Effector memory CD8-positive, alpha-beta T cell (primary cell): ENCODE results near the gene IGF2BP2.
"Not testable (repeated sequence)": the region's sequence is repeated elsewhere in the genome, so short reads cannot be mapped to it uniquely, and the experiment has no call there.

ENCODE experiments used
- ATAC-seq: fragments of 150-1000 bp; cut with Tn5 transposase; replicated peaks from 2 replicates; pipeline ENCODE4 v1.10.0; 2021; ENCODE audit warnings: mild to moderate bottlenecking, moderate library complexity
- DNase-seq, 3 experiments: peaks; one replicate each; pipeline ENCODE4 v3.0.0; 2021
- H3K27ac Mint-ChIP-seq, 2 donors: one replicate each; pipeline ENCODE4 v1.8.0; 2022; ENCODE audit warnings: mild to moderate bottlenecking in 2 of 2, mixed read lengths in 2 of 2, moderate library complexity in 2 of 2
- H3K27me3 Mint-ChIP-seq, 2 donors: one replicate each; pipeline ENCODE4 v1.8.0; 2022; ENCODE audit warnings: mixed read lengths in 2 of 2
- H3K36me3 Mint-ChIP-seq: one replicate; pipeline ENCODE4 v1.8.0; 2022; ENCODE audit warnings: mild to moderate bottlenecking, moderate library complexity, mixed read lengths; ENCODE audit not compliant: insufficient read depth
- H3K4me1 Mint-ChIP-seq, 2 donors: one replicate each; pipeline ENCODE4 v1.8.0; 2022; ENCODE audit warnings: low read depth in 2 of 2, mixed read lengths in 2 of 2
- H3K4me3 Mint-ChIP-seq, 2 donors: one replicate each; pipeline ENCODE4 v1.8.0; 2022; ENCODE audit warnings: mild to moderate bottlenecking in 2 of 2, mixed read lengths in 2 of 2, moderate library complexity in 2 of 2
- H3K9me3 Mint-ChIP-seq, 2 donors: one replicate each; pipeline ENCODE4 v1.8.0; 2022; ENCODE audit warnings: mixed read lengths in 2 of 2

The IGF2BP2 gene

DNA sequence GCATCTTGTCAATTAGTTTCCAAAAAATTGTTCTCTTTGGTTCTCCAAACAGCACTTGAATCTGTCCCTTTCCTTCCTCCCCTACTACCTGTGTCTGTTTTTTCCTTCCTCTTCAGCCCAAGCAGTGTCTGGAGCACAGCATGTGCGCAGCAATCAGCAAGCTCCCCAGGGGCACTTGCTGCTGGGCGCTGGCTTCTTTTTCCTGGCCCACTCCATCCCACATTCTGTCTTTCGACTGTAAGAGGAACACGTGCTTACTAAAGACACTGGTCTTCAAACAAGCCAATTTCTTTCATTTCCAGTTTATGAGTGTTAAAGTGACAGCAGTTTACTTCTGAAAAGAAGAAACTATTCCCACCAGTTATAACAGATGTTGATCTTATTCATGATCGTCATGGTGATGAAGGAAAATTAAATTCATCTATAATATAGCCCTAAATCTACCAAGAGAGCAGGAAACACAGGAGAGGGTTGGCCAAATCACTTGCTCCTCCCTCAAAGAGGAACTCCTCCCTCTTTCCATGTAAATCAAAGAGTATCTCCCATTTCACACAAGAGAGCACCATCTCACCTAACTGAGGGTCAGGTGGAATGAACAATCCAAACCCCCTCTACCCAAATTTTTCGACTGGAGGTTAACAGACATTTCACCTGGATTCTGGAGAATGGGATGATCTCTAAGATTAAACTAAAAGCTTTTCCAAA lies 115.4 kb downstream of the IGF2BP2 start:
- H3K4me3 Mint-ChIP-seq, result no peak overlapping the region
- no peaks in the 10 kb centered on the region for H3K4me1 Mint-ChIP-seq
- no peaks in the 10 kb centered on the region for H3K9me3 Mint-ChIP-seq
- DNase-seq (no peak), ATAC-seq (no peak)
- no peak overlapping the region for H3K27ac Mint-ChIP-seq
- no peaks in the 10 kb centered on the region for H3K36me3 Mint-ChIP-seq
- peaks cover 20 to 57% of the 10 kb centered on the region in 2 donors for H3K27me3 Mint-ChIP-seq

DNA sequence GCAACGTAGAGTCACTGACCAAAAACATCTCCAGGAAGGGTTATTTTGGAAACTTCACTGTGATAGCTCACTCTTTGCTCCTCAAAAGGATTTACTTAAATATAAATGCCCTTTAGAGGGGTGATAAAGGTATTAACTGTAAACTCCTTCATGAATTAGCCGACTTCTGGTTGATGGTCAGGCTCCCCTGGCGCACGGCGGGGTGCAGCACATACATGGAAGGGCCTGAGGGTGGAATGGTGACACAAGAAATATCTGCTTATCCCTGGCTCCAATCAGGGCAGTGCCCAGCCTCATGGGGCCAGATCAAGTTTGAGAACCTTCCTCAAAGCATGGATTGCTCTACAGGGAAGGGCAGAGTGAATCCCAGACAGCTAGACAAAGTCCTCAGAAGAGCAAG lies 116.5 kb downstream of the IGF2BP2 start:
- H3K4me3 Mint-ChIP-seq, result no peak overlapping the region
- DNase-seq (no peak), ATAC-seq (no peak)
- H3K9me3 Mint-ChIP-seq, result no peaks in the 10 kb centered on the region
- H3K27ac Mint-ChIP-seq, result no peak overlapping the region
- no peaks in the 10 kb centered on the region for H3K36me3 Mint-ChIP-seq
- peaks cover 28 to 61% of the 10 kb centered on the region in 2 donors for H3K27me3 Mint-ChIP-seq
- no peaks in the 10 kb centered on the region for H3K4me1 Mint-ChIP-seq

DNA sequence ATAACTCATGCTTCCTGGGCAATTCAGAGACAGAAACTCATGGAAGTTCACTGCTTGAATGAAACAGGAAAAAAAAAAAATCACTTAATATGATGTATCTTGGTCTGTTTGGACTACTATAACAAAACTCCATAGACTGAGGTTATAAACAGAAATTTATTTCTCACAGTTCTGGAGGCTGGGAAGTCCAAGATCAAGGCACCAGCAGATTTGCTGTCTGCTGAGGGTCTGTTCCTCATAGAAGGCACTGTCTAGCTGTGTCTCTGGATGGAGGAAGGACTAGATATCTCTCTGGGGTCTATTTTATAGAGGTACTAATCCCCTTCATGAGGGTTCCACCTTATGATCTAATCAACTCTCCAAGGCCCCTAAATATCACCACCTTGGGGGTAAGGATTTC lies 119.3 kb downstream of the IGF2BP2 start:
- Mint-ChIP-seq H3K36me3 (no peaks in the 10 kb centered on the region), H3K27me3 (peaks cover 41 to 62% of the 10 kb centered on the region in 2 donors), H3K4me1 (peaks cover 0 to 3% of the 10 kb centered on the region in 2 donors), H3K9me3 (no peaks in the 10 kb centered on the region), H3K27ac (no peak overlapping the region), H3K4me3 (no peak overlapping the region)
- no peak for ATAC-seq
- no peak for DNase-seq

DNA sequence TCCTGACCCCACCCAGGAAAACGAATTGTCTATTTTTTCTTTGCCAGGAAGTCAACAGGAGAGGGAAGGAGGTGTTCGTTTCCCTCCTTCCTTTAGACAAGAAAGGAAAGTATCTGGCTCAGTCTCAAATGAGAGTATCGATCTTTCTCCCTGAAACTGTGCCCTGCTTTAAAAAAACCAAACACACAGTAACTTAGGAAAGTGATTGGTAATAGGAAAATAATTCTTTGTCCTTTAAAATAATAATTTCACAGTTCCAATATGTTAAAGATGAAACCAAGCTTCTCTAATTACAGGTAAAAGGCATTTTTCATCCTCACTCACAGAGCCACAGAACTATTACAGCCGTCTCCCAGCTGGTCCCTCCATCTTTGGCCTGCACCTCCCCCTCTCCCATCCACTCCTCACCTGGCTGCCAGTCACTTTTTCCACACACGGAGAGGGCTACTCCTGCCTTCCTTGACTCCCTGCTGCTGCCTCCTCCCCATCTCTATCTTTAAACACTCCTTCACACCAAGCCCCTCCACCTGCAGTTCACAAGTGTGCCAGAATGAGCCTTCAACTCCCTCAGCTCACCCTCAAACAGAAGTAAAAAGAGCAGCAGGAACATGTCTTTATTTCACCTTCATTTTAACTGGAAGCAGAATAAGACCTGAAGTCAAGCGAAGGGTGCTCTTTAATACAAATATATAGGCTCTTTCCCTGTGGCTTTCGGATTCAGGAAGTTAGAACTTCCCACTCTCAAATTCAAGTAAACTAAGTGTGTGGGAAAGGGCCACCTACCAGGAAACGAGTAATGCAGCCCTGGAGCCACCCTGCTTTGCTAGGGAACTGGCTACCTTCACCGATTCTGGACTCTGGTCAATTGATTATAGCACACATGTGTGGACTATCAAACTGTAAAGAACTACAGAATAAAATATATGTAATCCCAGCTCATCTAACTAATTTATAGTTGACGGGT lies 122.3 kb downstream of the IGF2BP2 start:
- ATAC-seq (no peak), DNase-seq (no peak)
- Mint-ChIP-seq H3K4me3 (no peak overlapping the region), H3K4me1 (peaks cover 0 to 3% of the 10 kb centered on the region in 2 donors), H3K36me3 (no peaks in the 10 kb centered on the region), H3K27ac (no peak overlapping the region), H3K27me3 (peaks cover 46 to 50% of the 10 kb centered on the region in 2 donors), H3K9me3 (no peaks in the 10 kb centered on the region)

DNA sequence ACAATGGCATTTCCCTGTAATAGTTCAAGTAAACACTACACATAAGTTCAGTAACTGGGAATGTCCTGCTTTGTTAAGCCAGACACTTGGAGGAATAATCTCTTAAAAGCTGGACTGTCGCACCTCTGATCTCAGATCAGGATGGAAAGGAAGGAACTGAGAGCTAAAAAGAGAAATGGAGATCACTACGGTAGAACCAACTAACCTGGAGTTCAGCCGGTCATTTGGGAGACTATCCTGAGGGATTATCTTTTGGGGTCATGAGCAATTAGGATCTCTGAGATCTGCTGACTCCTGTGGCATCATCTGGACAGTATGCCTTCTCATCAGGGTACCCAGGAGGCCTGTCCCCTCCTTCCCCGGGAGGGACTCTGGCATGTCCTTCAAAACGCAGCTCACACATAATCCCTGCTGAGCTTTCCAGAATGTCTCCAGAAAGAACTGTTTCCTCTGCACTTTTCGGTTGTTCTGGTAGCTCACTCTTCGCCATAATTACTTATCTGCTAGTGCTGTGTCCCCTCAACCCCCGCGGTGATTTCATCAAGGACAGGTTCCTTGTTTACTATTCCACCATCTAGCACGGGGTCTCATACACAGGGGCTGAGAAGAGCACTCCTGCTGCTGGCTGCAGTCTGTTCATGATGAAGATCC lies 123.1 kb downstream of the IGF2BP2 start:
- Mint-ChIP-seq H3K36me3 (no peaks in the 10 kb centered on the region), H3K4me3 (no peak overlapping the region), H3K4me1 (peaks cover 0 to 3% of the 10 kb centered on the region in 2 donors), H3K9me3 (no peaks in the 10 kb centered on the region), H3K27ac (no peak overlapping the region), H3K27me3 (peaks cover 46 to 50% of the 10 kb centered on the region in 2 donors)
- ATAC-seq (no peak), DNase-seq (no peak)

DNA sequence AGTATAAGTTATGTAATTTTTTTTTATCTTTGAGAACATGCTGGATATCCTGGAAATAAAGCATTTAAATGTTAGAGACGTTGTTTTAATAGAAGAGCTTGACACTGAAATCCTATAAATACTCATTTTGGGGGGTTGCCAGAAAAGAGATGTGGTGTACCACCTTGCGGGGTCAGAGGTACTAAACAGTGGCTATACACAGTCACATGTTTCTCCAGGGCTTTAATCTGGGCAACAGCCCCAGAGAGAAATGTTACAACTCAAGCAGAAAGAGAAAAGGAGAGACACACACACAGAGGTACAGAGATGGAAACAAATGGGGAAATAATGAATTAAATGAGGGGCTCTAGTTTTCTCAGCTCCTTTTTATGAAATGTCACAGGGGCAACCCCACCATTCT lies 124.9 kb downstream of the IGF2BP2 start:
- Mint-ChIP-seq H3K27me3 (peaks cover 54 to 56% of the 10 kb centered on the region in 2 donors), H3K4me3 (no peak overlapping the region), H3K36me3 (no peaks in the 10 kb centered on the region), H3K4me1 (peaks cover 0 to 3% of the 10 kb centered on the region in 2 donors), H3K9me3 (no peaks in the 10 kb centered on the region), H3K27ac (no peak overlapping the region)
- no peak for ATAC-seq
- DNase-seq, result no peak

DNA sequence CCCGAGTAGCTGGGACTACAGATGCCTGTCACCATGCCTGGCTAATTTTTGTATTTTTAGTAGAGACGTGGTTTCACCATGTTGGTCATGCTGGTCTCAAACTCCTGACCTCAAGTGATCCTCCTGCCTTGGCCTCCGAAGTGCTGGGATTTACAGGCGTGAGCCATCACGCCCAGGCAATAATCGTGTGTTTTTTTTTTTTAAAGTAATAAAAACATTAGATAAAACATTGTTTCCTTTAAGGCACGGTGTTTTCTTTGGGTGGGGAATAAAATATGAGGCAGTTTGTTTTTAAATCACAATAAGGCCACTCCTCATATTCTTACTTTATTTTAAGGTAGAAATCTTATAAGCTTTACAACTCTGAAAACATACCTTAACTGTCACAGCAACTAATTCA lies 127.6 kb downstream of the IGF2BP2 start:
- not testable (repeated sequence) for ATAC-seq, H3K4me3 Mint-ChIP-seq, H3K27ac Mint-ChIP-seq, H3K36me3 Mint-ChIP-seq, DNase-seq, H3K9me3 Mint-ChIP-seq, H3K4me1 Mint-ChIP-seq
- peaks cover 31 to 32% of the 10 kb centered on the region in 2 donors for H3K27me3 Mint-ChIP-seq

DNA sequence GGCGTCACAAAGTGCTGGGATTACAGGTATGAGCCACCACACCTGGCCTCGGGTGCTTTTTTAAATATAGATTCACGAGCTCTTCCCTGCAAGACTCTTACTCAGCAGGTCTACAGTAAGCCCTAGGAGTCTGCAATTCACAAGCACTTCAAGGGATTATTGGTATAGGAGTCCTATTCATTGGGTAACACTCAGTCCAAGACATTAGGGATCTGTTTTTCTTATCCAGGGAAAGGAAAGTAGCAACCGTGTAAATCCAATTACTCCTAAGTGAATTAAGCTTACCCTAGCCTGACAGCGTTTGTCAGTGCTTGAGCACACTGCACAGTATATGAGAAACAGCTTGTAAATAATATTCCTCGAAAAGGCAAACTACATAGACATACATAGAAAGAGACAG lies 128.8 kb downstream of the IGF2BP2 start:
- Mint-ChIP-seq H3K4me3 (no peak overlapping the region), H3K27ac (no peak overlapping the region), H3K9me3 (no peaks in the 10 kb centered on the region), H3K27me3 (peaks cover 27 to 28% of the 10 kb centered on the region in 2 donors), H3K36me3 (no peaks in the 10 kb centered on the region), H3K4me1 (no peaks in the 10 kb centered on the region)
- no peak for ATAC-seq
- no peak for DNase-seq

DNA sequence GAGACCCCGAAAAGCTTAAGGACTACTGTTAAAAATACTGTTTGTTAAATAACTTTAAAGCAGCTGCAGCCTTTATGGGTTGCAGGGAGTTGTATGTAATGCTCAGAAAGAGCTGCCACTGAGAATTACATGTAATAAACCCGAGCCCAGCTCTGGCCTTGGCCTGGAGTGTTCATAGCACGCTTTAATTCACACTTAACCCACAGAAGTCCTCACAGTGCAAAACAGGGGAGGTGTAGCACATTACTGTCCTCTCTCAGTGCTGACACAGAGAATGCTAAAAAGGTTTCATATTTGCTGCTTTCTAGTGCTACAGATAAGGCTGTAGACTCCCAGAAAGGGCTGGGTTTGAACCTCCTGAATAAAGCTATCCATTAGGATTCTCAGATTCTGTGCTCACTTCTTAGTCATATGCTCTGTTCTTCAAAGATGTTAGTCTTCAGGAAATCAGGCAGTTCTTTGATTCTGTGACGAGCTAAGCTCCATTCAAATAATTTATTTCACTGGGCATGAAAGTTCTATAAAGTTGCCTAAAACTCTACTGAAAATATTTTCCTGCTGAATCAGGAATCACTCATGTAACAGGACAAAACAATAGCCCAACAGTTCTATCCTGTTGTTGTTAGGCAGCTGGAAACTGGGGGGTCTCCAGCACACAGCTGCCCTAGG lies 130.7 kb downstream of the IGF2BP2 start:
- ATAC-seq, result no peak
- H3K4me3 Mint-ChIP-seq, result no peak overlapping the region

DNA sequence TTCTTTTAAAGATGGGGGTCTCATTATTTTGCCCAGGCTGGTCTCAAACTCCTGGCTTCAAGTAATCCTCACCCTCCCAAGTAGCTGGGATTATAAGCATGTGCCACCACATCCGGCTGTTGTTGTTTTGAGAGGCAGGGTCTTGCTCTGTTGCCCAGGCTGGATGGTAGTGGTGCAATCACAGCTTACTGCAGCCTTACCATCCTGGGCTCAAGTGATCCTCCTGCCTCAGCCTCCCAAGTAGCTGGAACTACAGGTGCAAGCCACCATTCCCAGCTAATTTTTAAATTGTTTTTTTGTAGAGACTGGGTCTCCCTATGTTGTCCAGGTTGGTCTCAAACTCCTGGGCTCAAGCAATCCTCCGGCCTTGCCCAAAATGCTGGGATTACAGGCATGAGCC lies 133.2 kb downstream of the IGF2BP2 start:
- DNase-seq, result no peak
- Mint-ChIP-seq H3K9me3 (no peaks in the 10 kb centered on the region), H3K27ac (no peak overlapping the region), H3K27me3 (peaks cover 28 to 36% of the 10 kb centered on the region in 2 donors), H3K4me1 (no peaks in the 10 kb centered on the region), H3K4me3 (no peak overlapping the region), H3K36me3 (no peaks in the 10 kb centered on the region)
- no peak for ATAC-seq

More for the DNA sequence above, 130.7 kb downstream of the IGF2BP2 start:
- Mint-ChIP-seq H3K4me1 (no peaks in the 10 kb centered on the region), H3K36me3 (no peaks in the 10 kb centered on the region), H3K27me3 (peaks cover 22 to 23% of the 10 kb centered on the region in 2 donors), H3K9me3 (no peaks in the 10 kb centered on the region), H3K27ac (no peak overlapping the region)
- no peak for DNase-seq

DNA sequence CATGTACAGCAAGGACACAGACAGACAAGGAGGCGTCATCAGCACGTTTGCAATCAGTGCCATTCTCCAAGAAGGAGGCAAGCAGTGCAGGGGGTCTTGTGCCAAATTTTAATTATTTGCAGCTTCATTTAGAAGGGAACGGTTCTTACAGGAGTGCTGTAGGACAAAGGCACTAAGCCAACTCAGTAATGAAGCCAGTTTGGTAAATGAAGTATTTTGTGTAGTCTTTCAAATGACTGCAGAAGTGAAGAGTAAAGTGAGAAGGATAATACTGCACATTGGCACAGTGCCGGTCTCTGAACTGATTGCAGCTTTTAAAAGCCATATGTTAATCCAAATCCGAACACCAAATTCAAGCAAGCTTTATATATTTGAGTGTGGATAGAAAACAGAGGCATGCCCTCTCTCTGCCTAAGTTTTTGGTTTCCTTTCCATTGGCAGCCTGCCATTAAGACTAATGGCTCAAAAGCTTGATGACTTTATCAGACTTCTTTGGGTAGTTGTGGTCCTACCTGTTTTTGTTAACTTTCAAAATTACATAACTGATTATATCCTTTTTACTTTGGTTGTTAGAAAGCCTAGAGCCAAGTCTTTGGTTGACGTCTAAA lies 137.5 kb downstream of the IGF2BP2 start:
- Mint-ChIP-seq H3K4me3 (no peak overlapping the region), H3K4me1 (no peaks in the 10 kb centered on the region), H3K36me3 (no peaks in the 10 kb centered on the region), H3K27ac (no peak overlapping the region), H3K27me3 (peaks cover 34 to 41% of the 10 kb centered on the region in 2 donors), H3K9me3 (no peaks in the 10 kb centered on the region)
- ATAC-seq (no peak), DNase-seq (no peak)

DNA sequence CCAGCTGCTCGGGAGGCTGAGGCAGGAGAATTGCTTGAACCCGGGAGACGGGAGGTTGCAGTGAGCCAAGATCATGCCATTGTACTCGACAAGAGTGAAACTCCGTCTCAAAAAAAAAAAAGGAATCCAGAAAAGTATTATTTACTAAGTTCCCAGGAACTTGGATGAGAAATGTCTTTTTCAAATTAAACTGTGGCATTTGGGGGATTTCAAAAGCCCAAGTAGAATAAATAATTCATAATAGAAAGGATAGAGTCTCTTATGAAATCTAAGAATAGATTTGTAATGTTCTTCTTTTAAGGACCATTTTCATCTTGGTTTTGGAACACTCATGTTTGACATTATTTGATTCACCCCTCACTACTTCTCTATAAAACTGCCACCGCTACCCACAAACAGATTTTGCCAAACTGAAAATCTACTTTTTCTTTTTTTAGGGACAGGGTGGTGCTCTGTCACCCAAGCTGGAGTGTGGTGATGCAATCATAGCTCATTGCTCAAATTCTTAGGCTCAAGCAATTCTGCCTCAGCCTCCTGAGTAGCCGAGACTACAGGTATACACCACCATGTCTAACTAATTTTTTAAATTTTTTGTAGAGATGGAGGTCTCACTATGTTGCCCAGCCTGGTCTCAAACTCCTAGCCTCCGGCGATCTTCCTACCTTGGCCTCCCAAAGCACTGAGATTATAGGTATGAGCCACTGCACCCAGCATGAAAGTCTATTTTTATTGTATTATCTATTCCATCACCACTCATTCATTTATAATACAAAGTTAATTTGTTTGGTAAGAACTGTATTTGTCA lies 139.4 kb downstream of the IGF2BP2 start:
- no peak for ATAC-seq
- H3K4me3 Mint-ChIP-seq, result no peak overlapping the region
- no peaks in the 10 kb centered on the region for H3K4me1 Mint-ChIP-seq

More for the DNA sequence above, 139.4 kb downstream of the IGF2BP2 start:
- no peaks in the 10 kb centered on the region for H3K36me3 Mint-ChIP-seq
- no peak overlapping the region for H3K27ac Mint-ChIP-seq
- H3K9me3 Mint-ChIP-seq, result no peaks in the 10 kb centered on the region
- peaks cover 29 to 44% of the 10 kb centered on the region in 2 donors for H3K27me3 Mint-ChIP-seq
- no peak for DNase-seq
